Epithelial cell of esophagus (primary cell): ENCODE data around the gene GBX2.

ENCODE experiments used
- DNase-seq: peaks from one replicate; pipeline ENCODE4 v3.0.0; 2010; ENCODE audit warnings: low read depth
- H3K4me3 ChIP-seq: 2 replicates; pipeline ENCODE4 v1.5.1; 2011; ENCODE audit warnings: mild to moderate bottlenecking, low read length, control low read depth
- CTCF ChIP-seq: IDR thresholded peaks from 2 replicates; pipeline ENCODE4 v1.5.1; 2011; ENCODE audit warnings: low read depth, mild to moderate bottlenecking, low read length, control low read depth, inconsistent platforms; ENCODE audit not compliant: insufficient read depth; ENCODE audit errors: missing control alignments

GBX2 gene

GRCh38 chr2:236133410-236134012, 34.7 kb downstream of the GBX2 start:
- no peak overlapping the region for H3K4me3 ChIP-seq
- DNase-seq, result no peak
- no peak for TF ChIP-seq CTCF

- no peak for TF ChIP-seq CTCF
- no peak overlapping the region for H3K4me3 ChIP-seq
- DNase-seq, result no peak
Observed at GRCh38 chr2:236131073-236131692, 37.0 kb downstream of the GBX2 start.

- TF ChIP-seq CTCF, result no peak
- DNase-seq, result no peak
- no peak overlapping the region for H3K4me3 ChIP-seq
Observed at GRCh38 chr2:236130349-236130998, 37.7 kb downstream of the GBX2 start.

GRCh38 chr2:236129935-236130334, 38.3 kb downstream of the GBX2 start:
- no peak for TF ChIP-seq CTCF
- no peak for DNase-seq
- no peak overlapping the region for H3K4me3 ChIP-seq

- DNase-seq, result no peak
- TF ChIP-seq CTCF, result no peak
- H3K4me3 ChIP-seq, result no peak overlapping the region
Observed at GRCh38 chr2:236128321-236128720, 39.9 kb downstream of the GBX2 start.

GRCh38 chr2:236127010-236127409, 41.2 kb downstream of the GBX2 start:
- H3K4me3 ChIP-seq, result no peak overlapping the region
- TF ChIP-seq CTCF, result no peak
- no peak for DNase-seq
